ENCODE results near the gene PRLR.
"Not testable (repeated sequence)": the region's sequence is repeated elsewhere in the genome, so short reads cannot be mapped to it uniquely, and the experiment has no call there.

PRLR gene

GRCh38 chr5:35115920-35116319, 114.4 kb downstream of the PRLR start:
- H3K27ac ChIP-seq, result no peak overlapping the region
- TF ChIP-seq CTCF (conservative IDR thresholded peaks at IDR 0.05) (no peak), ZFX (IDR thresholded peaks at IDR 0.05) (no peak)

DNA sequence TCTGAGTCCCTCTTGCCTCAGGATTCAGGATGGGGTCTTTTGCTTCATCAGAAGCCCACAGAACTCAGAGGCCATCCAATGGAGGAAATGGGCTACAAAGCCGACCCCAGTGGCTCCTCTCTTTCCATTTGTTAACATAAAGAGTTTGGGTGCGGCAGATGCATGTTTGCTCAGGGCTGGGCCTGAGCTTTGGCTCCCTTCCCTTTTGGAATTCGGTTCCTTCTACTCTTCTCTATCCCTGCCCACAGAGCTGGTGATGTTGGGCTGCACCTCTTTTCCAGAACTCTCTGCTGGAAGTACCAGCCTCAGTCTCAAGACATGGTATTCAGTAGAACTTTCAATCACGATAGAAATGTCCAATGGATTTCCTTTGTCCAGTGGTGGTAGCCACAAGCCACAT, 115.6 kb downstream of the PRLR start:
- H3K27ac ChIP-seq, result no peak overlapping the region
- TF ChIP-seq CTCF (conservative IDR thresholded peaks at IDR 0.05) (no peak), ZFX (IDR thresholded peaks at IDR 0.05) (no peak)

- TF ChIP-seq ZFX (IDR thresholded peaks at IDR 0.05) (no peak), CTCF (conservative IDR thresholded peaks at IDR 0.05) (no peak)
- H3K27ac ChIP-seq, result no peak overlapping the region
Measured at GRCh38 chr5:35112300-35112699, 118.0 kb downstream of the PRLR start.

DNA sequence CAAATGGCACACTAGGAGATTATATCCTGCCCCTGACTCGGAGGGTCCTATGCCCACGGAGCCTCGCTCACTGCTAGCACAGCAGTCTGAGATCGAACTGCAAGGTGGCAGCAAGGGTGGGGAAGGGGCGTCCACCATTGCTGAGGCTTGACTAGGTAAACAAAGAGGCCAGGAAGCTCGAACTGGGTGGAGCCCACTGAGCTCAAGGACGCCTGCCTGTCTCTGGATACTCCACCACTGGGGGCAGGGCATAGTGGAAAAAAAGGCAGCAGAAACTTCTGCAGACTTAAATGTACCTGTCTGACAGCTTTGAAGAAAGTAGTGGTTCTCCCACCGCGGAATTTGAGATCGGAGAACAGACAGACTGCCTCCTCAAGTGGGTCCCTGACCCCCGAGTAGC, 125.7 kb downstream of the PRLR start:
- not testable (repeated sequence) for H3K27ac ChIP-seq

- TF ChIP-seq ZFX (IDR thresholded peaks at IDR 0.05), result no peak
- H3K27ac ChIP-seq, result no peak overlapping the region
Measured at GRCh38 chr5:35103637-35104299, 126.5 kb downstream of the PRLR start.

GRCh38 chr5:35101720-35102119, 128.6 kb downstream of the PRLR start:
- H3K27ac ChIP-seq, result not testable (repeated sequence)

DNA sequence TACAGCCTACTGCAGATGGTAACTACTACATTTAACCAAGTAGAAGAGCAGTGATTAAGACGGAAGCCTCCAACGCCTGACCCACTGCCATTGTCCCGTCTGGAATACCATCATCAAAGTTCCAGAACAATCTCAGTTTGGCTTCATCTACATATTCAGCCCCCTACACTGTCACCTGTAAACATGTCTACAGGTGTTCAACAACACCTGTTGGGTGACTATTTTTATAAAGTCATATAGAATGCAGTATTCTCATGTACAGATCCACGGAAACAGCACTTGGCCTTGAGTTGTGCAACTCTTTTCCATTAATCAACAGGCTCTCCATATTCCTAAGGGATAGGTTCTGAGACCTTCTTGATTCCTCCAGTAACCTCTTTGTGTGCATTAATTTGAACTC, 129.3 kb downstream of the PRLR start:
- no peak overlapping the region for H3K27ac ChIP-seq
- TF ChIP-seq CTCF (conservative IDR thresholded peaks at IDR 0.05), result no peak
- no peak for TF ChIP-seq ZFX (IDR thresholded peaks at IDR 0.05)

- no peak for TF ChIP-seq ZFX (IDR thresholded peaks at IDR 0.05)
- TF ChIP-seq CTCF (conservative IDR thresholded peaks at IDR 0.05), result no peak
- no peak overlapping the region for H3K27ac ChIP-seq
Measured at GRCh38 chr5:35098214-35098613, 132.1 kb downstream of the PRLR start.

GRCh38 chr5:35096932-35097331, 133.4 kb downstream of the PRLR start:
- TF ChIP-seq CTCF (conservative IDR thresholded peaks at IDR 0.05) (no peak), ZFX (IDR thresholded peaks at IDR 0.05) (no peak)
- H3K27ac ChIP-seq, result no peak overlapping the region

Data from C4-2B (cell line).